CD4-positive, alpha-beta T cell treated with Interleukin-6 at 100 ng/mL for 8 hours (primary cell): ENCODE results near the gene SLC10A7.

Source experiments
- DNase-seq: peaks from one replicate; pipeline ENCODE4 v3.0.0-alpha.2; 2020; ENCODE audit warnings: mixed read lengths, low spot score

SLC10A7 gene

DNA sequence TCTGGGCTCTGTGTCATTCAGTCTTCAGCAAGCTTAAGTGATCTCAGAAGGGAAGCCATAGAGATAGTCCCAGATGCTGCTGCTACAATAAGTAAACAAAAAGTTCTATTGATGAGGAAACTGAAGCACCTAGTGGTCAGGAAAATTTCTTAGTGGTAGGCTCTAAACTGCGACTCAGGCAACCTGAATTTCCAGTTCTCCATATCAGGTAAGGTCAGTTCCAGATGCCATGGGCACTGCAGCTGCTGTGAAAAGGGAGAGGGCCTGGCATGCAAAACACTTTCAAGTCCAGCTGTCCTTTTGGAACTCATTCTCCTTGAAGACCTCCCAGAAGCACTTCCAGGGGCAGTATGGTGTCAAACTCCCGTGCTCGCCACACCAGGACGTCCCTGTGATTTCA is 261.2 kb downstream of the SLC10A7 start:
- no peak for DNase-seq

DNA sequence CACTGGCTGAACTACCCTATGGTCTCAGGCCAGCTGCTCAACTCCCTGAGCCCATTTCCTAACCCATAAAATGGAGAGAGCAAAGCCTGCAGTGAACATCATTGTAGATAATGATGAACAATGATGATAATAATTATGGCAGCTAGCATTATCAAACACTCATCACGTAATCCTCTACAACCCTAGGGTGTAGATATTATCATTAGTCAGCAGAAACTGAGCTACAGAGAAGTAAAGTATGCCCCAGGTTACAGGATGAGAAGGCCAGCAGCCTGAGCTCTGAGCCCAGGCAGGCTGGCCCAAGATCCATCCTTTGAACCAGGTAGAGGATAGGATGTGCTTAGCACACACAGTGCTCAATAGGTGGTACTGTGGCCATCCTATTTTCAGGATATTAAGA is 264.2 kb downstream of the SLC10A7 start:
- no peak for DNase-seq

DNA sequence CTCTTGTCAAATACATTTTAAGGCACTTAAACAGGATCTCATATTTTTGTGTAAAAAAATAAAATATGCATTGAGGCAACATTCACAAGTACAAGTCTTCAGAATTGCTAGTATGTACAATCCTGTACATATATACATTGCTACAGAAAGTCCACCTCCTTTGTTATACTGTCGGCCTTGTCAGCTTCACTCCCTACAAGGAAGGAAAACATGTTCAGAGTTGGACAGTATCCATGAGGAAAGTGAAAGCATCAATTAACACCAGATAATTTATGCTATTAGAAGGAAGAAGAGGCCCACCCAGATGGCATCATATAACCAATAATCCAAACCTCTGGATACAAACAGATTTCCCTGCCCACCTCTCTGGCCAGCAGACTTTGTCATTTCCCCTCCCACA is 265.4 kb downstream of the SLC10A7 start:
- DNase-seq, result no peak

DNA sequence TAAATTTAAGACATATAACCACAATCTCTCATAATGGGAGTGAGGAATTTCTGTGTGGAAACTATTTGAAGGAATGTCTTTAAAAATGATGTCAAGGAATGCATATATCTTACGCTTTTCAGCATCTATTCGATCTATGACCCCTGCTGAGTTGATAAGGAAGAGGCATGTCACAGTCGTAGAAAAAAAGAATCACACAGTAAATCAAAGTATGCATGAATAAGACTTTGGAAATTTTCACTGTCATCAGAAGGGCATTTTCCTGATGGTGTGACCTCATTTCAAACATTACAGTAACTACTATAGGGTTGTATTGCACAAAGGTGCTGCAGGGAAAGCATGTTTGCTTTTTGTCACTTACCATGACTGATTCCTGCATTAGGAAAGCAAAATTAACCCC is 265.9 kb downstream of the SLC10A7 start:
- no peak for DNase-seq

DNA sequence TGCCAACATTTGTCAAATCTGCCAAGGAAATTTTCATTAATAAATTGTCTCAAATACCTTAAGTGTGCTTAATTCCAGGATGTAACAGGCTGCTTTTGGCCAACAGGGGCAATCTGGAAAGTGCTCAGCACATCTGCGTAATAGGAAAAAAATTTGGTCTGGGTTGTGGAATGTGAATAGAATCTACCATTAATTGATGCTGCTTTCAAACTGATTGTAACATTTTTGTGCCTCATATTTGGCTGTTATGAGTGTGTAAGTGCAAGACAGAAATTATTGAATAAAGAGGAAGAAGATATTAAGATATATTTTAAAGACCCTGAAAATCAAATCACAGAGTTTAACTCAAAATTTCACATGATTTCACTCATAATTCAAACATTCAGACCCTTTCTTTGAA is 266.3 kb downstream of the SLC10A7 start:
- DNase-seq, result no peak

DNA sequence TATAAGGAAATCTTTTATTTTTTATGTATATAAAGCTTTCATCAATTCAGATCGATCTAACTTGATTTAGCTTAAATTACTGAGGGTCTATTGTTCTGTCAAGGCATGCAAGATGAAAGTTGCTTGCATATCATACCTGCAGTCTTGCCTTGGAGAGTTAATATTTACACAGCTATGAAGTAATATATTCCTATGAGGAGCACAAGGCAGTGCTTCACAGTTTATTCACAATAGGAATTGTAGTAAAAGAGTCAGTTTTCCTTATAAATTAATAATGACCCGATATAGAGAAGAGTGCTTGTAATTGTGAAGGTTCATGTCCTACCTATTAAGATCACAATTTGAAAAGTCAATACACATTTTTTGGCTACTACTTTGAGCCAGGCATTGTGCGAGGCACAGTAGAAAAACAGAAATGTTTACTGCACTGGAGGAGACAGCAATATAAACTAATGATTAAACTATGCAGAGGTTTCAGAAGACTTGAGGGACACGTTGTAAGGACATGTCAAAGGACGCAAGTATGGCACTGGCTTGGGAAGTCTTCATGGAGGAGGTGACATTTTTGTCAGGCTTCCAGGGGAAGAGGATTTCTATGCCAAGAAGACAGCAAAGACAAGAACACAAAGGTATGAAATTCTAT is 268.6 kb downstream of the SLC10A7 start:
- no peak for DNase-seq

DNA sequence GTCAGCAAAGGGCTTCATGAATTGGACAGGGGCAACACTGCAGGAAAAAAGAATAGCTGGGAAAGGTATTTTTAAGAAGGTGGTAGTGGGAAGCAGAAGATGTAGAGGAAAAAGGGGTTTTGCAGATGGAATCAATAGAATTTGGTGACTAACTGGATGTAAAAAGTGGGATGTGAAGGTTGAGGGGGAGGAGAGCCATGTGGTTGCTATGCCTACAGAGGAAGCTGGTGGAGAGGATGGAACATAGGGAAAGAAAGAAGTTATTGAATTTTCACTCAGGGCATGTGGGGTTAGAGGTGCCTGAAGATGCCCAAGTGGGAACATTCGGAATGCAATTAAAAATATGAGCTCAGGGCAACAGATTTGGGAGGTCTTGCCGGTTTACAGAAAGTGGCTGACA is 274.4 kb downstream of the SLC10A7 start:
- DNase-seq, result no peak

DNA sequence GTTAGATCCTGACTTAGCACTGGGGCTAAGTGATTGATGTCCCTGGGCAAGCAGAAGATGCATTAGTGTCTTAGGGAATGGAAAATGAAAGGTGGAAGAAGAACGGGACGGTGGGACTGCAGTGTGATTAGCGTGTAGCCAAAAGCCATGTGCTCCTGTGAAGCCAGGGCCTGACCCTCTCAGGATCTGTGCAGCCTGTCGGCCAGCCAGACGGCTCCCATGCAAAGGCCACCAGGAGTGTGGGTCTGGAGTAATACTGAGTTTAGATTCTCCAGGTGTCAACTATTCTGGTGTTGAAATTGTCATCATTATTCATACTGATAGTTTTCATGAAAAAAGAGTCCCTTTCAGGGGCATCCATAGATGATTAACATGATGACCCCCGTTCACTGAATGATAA is 275.4 kb downstream of the SLC10A7 start:
- DNase-seq, result no peak

DNA sequence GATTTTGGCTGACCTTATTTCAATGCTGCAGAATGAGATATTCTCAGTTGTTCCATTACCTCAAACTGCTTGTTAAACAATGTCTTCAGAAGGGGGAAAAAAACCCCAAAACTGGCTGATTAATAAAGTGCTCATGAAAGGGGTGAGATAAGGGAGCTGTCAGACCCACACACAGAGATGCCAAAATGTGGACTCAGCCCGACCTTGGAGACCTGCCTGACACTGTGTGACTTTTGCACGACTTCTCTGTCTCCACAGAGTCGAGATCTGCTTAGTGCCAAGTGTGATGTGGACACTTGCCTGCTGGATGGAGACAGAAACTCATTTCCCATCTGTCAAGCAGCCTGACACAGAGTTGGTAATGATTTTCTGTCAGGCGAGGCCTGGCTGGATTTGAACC is 275.9 kb downstream of the SLC10A7 start:
- no peak for DNase-seq

DNA sequence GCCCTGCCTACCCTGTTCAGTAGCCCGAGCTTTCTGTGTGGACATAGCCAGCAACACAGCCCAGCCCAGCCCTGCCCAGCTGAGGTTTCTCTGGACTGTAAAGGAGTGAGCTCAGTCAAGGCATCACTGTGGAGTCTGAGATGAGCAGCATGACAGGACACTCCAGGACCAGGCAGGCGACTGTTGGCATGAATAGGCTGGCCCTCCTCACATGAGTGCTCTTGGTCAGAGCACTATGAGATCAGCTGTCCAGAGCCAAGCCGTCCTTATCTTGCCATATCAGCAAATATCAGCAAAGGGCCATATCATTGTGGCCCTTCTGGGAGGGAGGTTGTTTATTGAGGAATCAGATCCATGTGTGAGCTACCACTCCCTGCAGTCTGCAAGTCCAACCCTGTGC is 276.5 kb downstream of the SLC10A7 start:
- no peak for DNase-seq

DNA sequence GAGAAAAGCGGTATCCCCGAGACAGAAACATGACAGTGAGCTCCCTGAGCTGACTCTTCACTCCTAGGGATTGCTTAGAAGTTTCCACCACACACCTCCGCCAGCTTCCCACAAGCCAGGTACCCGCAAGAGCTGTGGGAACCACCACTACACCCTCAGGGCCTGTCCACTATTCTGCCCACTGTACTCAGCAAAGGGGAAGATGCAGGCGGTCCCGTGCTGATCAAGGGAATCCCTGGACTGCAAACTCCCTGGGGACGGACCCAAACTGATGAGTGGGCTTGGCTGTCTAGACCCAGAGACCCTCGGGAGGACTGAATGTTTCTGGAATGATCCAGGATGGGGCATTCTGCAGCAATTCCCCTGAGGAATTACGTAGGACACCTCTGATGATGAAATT is 277.2 kb downstream of the SLC10A7 start:
- DNase-seq, result no peak

DNA sequence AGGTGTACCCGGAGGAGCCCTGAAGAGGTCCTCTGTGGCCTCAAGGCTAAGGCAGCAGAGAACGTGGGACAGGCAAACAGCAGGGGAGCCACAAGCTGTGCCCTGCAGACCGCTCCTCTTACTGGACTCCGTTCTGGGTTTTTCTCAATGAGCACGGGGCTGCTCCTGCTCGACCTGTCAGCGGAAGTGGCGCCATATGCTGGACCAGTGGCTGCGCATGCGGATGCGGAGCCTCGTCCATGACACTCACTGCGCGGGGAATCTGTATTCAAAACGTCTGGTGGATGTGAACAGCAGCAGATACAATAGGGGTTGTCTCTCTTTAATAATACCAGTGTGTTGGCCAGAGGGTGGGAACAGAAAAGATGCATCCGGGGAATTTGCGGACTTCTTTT is 277.9 kb downstream of the SLC10A7 start:
- DNase-seq, result no peak

DNA sequence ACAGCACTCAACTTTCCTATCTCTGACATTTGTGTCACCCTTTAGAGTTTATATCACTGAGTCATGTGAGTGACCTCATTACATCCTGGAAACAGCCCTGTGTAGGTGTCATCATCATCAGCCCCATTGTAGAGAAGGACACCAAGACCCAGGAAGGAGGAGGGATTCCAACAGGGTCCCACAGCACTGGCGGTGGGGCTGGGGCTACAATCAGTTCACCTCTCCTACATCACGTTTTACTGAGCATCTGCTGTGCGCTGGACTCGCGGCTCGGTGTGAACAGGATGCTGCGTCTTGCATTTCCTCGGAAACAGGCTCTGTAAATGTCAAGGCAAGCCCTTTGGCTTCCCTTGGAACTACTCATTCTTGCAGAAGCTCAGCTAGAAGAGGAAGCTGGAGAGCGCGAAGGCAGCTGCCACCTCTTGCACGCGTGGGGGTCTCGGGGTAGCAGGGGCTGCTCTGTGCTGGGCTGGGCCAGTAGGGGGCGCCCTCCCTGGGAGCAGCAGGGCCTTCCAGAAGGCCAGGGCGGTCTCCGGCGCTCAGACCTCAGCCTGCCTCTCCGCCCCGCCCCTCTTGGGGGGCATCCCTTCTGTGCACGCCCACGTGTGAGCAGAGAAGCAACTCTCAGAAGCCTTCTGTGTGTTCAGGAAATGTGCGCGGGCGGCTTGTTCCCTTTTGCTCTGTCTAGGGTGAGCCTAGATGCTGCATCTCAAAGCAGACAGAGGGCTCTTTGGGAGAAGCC is 278.4 kb downstream of the SLC10A7 start:
- DNase-seq, result peak; percentile 18

DNA sequence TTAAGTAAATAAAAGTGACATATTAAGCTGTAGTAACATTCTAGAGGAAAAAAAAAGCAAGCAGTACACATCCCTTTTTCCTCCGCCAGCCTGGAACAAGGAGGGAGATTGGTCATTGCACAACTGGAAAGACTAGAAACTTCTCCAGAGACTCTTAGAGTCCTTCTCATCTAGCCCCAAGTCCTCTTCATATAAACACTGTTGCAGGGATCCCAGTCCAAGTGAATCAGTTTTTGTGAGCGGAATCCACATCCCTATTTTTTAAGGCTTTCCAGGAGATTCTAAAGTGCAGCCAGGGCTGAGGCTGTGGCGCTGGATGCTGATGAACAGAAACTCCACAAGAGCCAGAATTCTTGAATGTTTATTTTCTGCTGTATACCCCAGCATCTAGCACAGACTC is 283.6 kb downstream of the SLC10A7 start:
- DNase-seq, result no peak

DNA sequence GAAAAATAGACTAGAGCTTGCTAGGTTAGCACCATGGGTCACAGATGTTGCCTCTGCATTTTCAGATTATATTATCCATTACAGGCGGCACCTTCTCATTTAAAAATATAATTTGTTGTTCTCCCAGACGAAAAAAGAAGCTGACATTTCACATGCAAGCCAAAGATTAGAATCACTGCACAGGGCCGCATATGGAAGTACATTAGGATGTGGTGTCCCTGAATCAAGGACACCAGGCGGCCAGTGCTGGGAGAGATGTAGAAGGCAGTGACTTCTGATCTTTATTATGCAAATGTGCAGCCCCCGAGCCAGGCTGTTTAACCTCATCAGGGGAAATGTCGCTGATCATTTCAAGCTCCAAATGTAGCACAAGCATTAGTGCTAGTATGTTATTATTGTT is 284.6 kb downstream of the SLC10A7 start:
- DNase-seq, result no peak

DNA sequence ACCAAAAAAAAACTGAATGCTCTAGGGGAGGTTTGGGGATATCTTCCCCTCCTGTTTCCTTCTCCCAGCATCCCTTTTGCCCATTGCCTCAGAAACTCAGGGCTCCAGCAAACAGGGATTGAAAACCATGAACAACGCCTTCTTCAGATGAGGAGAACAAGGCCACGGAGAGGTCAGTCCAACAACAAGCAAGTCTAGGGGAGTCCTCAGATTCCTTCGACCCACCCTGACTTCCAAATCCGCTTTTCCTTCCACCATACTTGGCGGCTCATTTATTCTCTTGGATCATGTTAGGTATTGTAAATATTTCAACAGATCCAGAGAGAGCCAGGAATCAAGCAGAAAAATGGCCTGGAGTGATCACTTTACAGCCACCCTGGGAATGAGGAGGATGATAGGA is 285.5 kb downstream of the SLC10A7 start:
- DNase-seq, result no peak

DNA sequence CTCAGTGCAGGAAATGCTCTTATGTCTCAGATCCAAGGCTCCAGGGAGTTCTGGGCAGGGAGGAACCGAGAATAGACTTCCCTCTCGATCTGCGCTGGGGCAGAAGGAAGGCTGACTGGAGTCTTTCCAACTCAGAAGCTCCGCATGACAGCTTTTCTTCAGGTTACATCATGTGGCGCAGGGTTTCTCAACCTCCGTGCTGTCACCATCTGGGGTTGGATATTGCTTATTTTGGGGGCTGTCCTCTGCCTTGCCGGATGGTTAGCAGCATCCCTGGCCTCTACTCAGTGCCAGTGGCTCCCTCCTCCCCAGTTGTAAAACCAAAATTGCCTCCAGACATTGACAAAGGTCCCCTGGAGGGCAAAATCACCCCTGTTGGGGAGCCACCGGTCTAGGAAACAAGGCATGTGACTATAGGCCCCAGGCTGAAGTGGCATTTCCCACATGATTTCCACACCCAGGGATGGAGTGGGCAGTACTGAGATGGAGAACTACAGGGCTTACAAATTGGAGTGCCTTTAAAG is 286.0 kb downstream of the SLC10A7 start:
- DNase-seq, result no peak

DNA sequence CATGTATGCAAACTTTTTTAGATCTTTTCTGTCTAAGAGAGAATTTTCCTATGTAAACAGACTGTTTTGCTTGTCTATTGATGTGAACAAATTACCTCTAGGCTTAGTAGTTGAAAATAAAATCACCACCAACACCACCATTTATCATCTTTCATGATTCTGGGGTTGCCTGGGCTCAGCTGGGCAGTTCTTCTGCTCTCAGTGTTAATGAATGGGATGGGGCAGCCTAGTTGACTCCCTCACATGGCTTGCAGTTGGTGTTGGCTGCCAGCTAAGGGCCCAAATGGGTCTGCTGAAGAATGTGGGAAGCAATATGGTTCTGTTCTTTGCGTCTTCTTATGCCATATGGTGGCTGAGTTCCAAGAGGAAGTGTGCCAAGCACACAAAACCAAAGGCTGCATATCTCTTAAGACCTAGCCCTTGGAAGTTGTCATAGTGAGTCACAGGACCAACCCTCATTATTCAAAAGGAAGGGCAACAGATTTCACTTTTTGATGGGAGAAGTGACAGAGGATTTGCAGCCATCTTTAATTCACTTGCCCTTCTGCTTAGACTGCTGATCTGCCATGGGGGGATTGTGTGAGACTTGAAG is 289.5 kb downstream of the SLC10A7 start:
- no peak for DNase-seq

DNA sequence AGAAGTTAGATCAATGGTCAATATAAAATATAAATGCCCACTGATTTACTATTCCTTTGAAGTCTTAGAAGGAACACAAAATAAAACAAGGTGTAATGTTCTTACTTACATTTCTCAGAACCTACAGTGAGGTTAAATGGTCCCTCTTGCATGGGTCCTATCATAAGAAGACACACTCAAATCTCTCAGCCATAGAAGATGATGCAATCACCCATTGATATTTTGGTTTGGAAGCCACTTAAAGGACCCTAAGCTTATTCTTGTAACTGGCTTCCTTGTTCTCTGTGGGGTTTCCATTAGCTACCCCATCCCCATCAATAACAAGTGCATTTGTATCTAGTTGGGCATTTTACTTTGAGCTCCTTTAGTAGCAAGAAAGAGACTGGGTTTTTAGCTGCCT is 292.3 kb downstream of the SLC10A7 start:
- DNase-seq, result no peak

DNA sequence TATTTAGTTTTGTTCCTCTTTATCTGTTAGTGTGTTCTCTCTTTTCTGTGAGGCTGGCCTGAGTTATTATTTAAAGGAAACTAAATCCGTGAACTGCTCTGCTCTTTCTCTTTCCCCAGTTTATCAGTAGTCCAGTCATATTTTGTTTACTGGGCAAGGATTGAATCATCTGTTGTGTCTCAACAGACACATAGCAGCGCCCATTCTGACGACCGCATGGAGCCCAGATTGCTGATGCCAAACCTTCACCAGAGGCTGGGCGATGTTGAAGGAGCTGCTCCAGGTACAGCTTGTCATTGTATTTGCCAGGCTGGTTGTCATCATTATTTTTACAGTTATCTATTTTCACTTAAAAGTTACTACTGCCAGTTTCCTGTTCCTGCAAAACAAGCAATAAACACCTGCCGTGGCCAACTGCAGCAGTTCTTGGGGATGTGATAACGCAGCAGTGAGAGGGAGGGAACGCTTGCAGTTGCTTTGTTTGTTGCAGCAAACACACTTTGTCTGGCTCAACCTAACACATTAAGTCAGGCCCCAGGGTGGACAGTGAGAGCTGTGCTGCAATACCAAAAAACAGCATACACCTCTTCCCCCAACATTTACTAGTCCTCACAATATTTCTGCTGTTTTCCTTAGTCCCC is 297.3 kb downstream of the SLC10A7 start:
- no peak for DNase-seq

DNA sequence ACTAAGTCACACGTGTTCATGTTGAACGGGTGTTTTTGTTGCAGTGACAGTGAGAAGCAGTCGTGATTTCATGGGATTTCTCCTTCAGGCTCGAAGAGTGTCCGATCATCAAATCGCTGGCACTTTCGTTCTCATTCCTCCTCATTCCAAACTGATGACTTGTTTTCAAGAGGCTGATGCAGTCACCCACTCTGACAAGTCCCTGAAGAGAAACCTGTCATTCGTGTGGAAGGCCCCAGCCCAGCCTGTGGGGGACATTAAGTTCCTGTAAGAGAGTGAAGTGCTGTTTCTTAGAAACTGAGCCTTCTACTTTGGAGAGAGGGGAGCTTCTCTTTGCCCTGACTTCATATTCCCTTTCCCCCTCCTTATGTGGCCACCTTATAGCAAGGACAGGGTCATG is 299.4 kb downstream of the SLC10A7 start:
- DNase-seq, result no peak

DNA sequence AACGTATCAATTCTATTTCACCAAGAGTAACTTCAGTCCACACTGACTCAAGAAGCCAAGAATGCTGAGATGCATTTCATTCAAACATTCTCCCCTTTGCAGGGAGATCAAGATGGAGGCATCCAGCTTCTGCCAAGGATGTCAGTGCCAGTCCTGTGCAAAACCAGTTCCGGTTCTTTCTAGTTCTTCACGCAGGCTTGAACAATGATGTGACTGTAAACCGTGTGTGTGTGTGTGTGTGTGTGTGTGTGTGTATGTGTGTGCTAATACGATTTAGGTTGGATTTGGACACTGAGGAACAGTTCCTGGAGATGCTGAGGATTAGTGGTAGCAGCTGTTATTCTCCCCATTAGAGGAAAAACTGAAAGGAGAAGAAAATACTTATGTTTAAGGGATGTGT is 307.5 kb downstream of the SLC10A7 start, which contains the start of gene REELD1:
REELD1 (plus strand) TSS at position 301 of the 400 bp plus-strand sequence. CDS start 2,415 bp downstream, outside the sequence.
- no peak for DNase-seq

DNA sequence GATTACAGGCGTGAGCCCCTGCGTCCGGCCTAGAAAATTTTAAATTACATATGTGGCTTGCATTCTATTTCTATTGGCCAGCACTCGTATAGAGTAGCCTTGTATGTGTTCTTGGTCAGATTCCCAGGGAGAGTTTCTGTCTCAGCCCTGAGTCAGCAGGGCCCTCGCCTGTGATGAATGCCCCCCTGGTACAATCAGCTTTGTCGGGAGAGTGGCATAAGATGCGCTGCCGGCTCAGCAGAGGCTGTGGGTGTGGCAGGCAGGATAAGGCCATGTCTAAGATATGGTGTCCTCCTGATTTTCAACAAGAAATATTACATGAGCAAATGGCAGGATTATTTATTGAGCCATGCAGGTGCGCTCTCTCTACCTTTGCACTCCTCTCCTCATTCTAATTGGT is 309.0 kb downstream of the SLC10A7 start:
- DNase-seq, result no peak
